GM19452 (cell line): Measurements from ENCODE around the gene MS4A15.
"Not testable (repeated sequence)": the region's sequence is repeated elsewhere in the genome, so short reads cannot be mapped to it uniquely, and the experiment has no call there.

Source experiments
- ATAC-seq: cut with Tn5 transposase; IDR thresholded peaks from one replicate; pipeline ENCODE4 v1.9.1; 2021; ENCODE audit not compliant: unreplicated experiment

Gene MS4A15, protein sequence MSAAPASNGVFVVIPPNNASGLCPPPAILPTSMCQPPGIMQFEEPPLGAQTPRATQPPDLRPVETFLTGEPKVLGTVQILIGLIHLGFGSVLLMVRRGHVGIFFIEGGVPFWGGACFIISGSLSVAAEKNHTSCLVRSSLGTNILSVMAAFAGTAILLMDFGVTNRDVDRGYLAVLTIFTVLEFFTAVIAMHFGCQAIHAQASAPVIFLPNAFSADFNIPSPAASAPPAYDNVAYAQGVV

DNA sequence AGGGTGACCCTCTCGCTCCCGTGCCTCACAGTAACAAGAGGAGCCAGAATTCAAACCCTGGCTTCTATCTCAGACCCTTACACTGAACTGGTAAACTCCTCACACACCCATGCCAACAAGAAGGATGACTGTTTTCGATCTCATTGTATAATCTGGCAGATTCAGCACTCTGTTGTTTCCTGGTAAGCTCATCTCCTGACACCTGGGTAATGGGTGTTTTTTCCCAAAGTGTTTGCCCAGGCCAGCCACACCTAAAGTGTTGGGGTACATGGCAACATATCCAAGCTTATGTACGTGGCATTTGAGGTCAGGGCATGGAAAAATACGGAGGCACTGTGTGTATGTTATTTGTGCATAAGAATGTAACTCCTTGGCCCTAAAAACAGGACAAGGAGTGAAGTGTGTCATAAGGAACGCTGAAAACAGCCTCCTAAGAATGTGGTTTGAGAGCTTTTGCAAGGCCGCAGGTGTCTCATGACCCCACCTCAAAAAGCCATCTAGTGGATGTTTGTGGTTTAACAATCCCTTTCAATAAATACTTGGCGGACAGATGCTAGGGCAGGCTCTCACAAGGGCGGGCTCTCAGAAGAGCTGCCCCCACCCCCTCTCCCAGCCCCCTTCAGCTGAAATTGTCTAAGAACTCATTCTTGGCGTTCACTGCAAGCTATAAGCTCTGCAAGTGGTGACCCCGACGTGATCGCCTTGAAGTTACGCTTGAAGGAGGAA is at the start of gene MS4A15:
TSS of gene MS4A15 (plus strand) at position 561 of the 726 bp plus-strand sequence. CDS start 6,867 bp downstream, outside the sequence.
- no peak for ATAC-seq

DNA sequence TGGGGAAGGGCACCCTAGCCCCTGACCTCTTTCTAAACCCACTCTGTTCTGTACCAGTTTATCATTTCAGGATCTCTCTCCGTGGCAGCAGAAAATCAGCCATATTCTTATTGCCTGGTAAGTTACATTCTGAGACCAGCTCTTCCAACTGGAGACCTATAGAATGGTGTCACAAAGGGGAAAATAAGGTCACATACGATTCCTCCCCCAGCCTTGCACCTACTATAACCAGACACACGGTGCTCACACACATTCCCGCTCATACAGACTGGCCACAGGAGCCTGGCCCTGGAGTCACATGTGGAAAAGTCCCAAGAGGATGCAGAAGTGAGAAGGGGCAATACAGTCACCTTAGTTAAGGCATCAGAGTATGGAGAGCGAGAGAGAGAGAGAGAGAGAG is 49.7 kb upstream of the MS4A15 start:
- ATAC-seq: no peak

DNA sequence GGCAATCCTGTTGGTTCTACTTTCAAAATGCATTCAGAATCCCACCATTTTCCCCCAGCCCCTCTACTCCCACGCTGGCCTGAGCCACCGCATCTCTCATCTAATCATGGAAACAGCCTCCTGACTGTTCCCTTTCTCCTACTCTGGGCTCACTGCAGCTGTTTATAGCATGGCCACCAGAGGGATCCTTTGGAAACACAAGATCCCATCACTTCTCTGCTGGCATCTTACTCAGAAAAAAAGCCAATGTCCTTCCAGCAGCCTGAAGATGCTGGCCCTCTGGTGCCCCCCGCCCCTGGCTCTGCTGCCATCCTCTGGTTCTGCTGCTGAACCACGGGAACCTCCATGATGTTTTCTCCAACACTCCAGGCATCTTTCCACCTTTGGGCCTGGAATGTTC is 46.2 kb upstream of the MS4A15 start:
- ATAC-seq: no peak

DNA sequence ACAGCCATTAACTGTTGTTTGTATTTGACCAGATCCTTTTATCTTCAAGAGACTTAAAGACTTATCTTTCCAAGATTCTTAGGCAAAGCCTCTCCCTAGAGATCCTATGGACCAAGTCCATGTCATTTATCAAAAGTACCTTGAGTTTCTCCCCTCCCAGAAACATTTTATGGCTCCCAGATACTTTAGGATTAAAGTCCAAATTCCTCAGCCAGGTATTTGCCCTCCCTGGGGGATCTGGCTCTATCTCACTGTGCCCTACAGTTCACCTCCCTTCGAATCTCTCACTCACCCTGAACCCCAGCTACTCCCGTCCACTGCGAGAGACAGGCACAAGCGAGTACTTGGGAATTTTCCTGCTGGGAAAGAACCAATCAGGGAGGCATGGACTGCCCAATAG is 45.4 kb upstream of the MS4A15 start:
- no peak for ATAC-seq

DNA sequence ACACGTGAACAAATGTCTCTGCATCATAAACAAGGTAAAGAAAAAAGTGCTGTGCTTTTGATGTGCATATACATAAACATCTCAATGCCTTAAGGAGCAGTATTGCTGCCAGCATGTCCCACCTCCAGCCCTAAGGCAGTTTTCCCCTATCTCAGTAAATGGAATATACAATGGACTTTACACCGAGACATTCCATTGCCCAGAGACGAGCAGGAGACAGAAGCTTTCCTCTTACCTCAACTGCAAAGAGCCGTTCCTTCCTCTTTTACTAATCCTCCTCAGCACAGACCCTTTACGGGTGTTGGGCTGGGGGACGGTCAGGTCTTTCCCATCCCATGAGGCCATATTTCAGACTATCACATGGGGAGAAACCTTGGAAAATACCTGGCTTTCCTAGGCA is 43.2 kb upstream of the MS4A15 start:
- ATAC-seq: not testable (repeated sequence)

DNA sequence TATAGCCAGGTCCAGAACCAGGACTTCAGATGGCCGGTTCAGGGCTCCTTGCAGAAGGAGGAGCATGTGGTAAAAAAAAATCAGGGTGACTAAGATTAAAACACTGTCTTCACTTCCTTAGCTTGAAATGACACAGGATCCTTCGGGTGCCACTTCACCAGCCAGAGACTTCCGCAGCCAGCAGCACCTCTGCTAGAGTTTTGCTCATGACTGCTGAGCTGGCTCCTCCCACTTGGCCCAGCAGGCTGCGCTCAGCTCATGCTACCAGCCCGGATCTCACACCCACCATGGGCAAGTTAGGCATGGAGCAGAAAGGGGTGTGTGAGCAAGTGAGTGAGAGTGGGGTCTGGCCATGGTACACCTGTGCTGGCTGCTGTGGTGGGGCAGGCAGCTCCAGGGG is 38.7 kb upstream of the MS4A15 start:
- no peak for ATAC-seq

DNA sequence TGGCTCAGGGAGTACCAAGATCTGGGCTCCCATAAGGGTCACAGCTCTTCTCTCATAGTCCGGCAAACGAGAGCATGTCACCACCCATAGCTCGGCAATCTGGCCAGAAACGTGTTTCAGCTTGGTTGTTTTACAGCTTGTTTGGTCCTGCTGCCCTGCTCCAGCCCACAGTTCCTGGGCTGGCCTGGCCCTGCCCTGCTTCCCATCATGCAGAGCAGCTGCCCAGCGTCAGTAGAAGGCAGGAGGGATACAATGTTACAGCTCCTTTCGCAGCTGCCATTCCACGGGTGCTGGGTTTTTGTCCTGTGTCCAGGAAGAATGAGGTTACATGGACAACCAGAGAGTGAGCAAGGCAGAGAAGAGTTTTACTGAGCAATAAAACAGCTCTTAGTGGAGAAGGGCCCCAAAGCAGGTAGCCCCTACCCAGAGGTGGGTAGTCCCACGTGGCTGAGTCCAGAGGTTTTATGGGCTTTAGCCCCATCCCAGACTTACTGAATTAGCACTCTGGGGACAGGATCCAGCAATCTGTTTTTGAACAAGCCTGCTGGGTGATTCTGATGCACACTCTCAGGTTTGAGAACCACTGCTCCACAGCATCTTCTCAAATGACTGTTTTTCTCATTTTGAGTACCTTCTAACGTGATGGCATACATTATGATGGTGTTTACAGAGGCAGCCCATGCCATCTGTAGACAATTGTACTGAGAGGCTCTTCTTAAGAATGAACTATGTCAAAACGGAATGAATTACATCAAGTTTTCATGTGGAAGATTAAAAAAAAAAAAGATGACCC is 37.9 kb upstream of the MS4A15 start:
- no peak for ATAC-seq

DNA sequence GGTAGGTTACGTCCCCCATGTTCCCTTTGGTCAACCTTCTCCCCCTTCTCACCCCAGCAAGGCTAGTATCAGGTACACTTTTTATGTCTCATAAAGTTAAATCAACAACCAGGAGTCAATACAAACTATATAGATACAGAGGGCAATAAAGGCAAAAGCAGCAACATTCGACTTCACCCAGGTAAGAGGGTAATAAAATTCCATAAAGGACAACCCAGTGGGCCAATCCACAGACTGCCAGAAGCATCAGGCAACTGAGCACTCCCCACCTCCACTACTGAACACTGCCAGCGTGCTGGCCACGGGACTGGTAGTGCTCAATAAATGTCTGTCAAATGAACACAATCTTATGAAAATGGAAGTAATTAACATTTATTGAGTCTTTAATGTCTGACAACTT is 37.3 kb upstream of the MS4A15 start:
- ATAC-seq: no peak

DNA sequence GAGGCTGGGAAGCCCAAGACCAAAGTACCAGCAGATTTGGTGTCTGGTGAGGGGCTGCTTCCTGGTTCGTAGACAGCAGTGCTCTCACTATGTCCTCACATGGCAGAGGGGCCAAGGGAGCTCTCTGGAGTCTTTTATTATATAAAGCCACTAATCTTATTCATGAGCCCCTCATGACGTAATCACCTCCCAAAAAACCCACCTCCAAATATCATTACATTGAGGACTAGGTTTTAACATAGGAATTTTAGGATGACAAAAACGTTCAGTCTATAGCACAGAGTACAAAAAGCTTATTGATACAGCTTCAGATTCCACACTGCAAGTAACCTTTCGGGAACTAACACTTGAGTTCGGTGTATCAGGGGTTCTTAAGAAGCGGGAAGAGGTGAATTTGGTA is 36.2 kb upstream of the MS4A15 start:
- ATAC-seq: no peak

DNA sequence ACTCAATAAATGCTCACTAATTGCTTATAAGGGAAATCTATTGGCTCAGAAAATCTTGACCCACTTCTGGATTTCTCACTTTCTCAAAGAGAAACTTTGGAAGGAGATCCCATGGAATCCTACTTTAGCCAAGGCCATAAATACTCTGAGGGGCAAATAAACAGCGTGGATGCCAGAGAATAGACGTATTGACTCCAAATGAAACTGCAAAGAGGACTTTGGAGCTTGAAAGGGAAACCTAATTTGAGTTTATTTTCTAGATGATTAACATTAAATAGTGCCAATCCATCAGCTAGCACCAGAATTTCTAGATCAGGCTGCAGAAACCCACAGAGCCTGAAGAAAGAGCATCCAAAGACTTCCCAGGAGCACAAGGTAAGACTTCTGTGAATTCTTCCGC is 32.2 kb upstream of the MS4A15 start, which contains the start of gene MS4A18:
TSS of gene MS4A18 (plus strand) at position 301 of the 400 bp plus-strand sequence.
- ATAC-seq: no peak

DNA sequence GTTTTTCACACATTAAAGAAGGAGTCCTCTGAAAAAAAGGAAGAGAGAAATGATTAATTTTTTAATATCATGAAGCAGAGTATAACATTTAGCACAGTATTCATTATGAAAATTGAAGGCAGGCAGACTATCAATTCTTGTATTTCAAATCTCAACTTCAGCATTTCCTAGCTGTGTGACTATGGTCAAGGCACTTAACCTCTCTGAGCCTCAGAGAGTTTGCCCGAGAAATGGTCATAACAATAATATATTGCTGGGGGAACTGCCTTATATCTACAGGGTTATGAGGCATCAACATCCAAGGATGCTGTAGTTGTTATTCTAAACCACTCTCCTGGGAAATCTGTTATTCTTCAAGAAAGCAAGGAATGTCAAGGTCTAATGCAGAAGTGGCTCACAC is 31.1 kb upstream of the MS4A15 start:
- ATAC-seq: no peak

DNA sequence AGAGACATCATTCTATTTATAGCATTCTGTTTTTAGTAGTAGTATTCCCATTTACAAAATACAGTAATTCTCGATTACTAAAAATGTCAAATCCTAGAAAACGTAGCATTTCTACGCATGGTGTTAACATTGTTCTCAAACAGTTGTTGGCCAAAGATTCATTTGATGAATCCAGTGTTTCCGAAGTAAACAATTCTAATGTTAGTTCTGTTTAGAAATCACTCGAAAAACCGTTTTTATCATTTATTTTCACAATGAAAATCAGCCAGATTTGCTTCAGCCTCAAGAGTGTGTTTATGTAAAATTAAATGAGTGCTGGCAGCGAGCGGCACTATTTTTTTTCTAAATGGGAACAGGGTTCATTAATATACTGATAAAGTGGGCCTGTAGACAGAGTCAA is 25.1 kb upstream of the MS4A15 start:
- no peak for ATAC-seq

DNA sequence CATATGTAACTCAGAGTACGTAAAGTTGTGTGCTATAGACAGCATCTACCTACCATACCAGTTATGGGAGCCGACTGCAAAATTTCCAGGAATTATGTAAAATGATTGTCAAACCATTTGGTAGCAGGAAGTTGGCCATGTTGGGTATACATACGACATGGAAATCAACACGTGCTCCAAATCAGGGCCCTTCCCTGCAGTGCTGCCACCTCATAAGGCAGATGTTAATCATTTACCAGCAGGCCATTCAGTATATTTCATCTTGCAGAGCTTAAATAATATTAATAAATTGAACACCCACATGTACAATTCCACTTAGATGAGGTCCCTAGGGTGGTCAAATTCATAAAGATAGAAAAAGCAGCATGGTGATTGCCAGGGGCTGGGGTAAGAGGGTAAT is 22.4 kb upstream of the MS4A15 start:
- ATAC-seq: no peak

DNA sequence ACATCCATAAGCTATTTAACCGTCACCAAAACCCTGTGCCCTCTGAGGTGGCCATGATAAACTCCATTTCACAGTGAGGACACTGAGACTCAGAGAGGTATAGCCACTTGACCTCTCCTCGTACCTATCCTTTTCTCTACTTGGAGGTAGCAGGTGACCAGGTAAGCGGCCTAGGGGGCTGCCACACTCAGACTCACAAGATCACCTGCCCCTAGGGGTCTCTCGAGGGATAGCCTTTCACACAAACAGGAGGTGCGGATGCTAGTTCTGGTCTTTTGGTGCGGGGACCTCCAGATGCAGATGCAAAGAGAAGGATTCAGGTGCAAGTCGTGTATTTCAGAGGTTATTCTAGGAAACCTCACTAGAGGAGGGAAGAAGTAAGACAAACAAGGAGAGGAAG is 17.6 kb upstream of the MS4A15 start:
- no peak for ATAC-seq

DNA sequence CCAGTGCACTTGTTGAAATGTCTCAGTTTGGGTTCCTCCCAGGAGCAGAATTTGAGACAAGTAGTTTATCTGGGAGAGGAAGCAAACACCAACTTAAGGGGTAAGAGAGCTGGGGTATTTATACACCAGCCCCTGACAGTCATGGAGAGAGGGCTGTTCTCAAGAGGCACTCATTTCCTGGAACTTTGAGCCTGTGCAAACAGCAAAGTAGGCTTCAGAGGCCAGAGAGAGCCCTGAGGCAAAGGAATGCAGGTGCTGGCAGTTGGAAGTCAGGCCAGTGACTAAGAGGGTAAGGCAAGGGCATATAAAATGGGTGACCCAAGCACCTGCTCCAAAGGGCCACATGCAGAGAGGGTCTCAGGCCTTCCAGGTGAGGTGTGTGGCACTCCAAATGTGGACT is 16.1 kb upstream of the MS4A15 start:
- no peak for ATAC-seq

DNA sequence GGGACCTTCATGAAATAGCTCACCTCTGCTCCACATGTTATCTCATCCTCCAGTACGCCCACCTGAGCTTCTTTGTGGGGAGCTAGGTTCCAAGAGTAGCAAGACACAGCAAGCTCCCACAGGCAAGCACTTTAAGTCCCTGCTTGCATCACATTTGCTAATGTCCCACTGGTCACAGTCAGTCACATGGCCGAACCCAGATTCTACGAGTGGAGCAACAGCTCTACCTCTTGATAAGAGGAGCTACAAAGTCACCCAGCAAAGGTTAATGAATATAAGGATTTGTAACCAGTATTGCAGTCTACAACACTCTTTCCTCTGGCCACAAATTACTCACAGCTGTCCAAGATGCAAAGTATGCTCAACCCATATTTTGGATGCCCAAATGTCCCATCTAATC is 15.2 kb upstream of the MS4A15 start:
- no peak for ATAC-seq

DNA sequence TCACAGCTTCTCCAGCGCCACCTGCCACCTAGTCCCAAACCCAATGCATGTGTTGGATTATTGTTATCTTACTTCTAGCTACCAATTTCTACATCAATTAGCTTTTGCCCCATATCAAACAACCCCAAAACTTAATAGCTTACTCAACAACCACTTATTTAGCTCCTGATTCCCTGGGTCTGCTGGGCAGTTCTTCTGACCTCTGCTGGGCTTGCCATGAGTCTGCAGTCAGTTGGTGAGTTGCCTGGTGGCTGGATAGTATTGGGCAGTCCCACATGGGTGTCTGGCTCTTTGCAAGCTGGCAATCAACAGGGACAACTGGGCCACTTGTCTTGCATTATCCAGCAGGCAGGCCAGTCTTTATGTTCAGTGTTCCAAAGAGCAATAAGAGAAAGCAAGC is 13.6 kb upstream of the MS4A15 start:
- ATAC-seq: no peak

DNA sequence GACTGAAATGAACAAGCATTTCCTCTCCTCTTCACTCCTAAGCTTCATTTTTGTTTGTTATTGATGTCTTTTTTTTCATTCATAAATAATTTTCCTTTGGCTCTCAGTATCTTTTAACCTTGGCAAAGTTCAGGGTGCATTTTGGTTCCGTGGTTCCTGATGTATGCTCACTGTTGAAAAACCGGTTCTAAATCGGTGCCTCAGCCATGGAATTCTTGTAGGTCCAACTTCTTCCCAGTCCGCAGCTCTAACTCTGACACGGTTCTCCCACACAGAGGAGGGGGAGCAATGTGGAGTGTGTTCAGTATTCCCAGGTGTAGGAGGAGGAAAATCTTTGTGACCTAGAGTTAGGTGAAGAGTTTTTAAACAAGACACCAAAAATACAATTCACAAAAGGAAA is 12.6 kb upstream of the MS4A15 start:
- ATAC-seq: no peak

DNA sequence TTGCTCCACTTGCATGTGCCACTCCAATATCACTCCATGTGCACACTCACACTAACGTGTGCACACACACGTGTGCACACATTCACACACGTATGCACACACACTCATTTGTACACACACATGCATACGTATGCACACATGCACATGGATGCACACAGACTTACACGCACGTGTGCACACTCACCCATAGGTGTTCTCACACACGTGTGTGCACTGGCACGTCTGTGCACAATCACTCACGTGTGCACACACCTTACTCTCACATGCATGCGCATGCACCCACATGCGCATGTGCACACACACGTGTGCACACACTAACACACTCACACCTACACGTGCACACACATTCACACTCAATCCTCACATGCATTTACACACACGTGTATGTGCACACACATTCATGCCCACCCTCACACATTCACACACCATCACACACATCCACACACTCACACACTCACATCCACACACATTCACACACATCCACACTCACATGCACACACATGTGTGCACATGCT is 9.3 kb upstream of the MS4A15 start:
- ATAC-seq: no peak

DNA sequence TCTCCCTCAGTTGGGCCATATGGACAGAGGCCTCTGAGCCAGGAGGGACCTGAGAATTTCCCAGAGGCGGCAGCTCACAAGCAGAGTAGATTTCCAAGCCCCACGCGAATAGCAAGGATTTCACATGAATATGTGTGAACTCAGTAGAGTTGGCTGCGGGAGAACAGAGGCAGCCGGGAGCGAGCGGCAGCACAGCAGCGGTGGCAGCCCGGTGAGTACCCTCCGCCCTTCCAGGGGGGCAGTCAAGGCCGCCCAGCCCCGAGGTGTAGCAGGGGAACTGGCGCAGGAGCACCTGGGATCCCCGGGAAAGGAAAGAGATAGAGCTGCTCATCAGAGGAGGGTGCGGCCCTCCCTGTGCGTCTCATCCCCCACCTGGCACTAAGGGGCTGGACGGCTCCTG is 8.4 kb upstream of the MS4A15 start:
- ATAC-seq: no peak

DNA sequence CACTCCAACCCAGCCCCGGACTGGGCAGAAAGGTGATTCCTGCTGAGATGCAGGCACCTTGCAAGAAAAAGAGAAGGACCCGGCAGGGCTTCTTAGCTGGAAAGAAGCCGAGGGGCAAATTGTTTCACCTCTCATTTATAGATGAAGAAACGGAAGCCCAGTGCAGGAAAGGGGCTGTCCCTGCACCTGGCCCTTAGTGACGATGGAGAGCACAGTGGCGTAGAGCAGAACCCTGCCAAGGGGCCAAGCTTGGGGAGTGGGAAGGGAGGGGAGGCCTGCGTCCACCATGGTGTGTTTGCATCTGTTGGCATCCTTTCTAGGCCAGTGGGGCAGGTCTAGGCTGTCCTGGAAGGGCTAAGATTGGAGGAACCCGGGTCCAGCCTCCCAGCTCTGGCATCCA is 7.8 kb upstream of the MS4A15 start:
- ATAC-seq: no peak

DNA sequence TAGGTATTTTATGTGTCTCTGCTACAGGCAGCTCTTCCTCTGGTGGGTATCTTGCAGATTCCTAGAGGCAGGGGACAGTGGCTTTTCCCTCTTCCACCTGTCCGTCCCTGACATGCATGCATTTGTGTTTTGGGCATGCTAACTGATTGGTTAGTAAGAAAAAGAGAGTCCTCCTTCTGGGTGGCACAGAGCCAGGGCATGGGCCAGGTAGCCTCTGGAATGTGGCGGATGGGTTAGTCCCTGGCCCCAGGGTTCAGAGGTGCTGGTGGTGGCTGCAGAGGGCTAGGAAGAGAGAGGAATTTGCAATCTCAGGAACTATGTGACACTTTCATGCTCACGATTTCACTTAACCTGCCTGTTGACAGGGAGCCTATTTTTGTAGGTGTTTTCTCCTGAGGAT is 5.8 kb upstream of the MS4A15 start:
- no peak for ATAC-seq
